ENCODE data around the gene EFCAB11.

The EFCAB11 gene

GRCh38 chr14:89753828-89754412 is 200.6 kb downstream of the EFCAB11 start:
- H3K9me2 ChIP-seq (replicated peaks; ENCODE audit: control insufficient read depth, low read length), result no peaks in the 10 kb centered on the region
- H3K36me3 ChIP-seq (ENCODE audit: control insufficient read depth, low read length), result no peaks in the 10 kb centered on the region
- no peaks in the 10 kb centered on the region for H3K79me2 ChIP-seq (ENCODE audit: control insufficient read depth, low read length)
- no peaks in the 10 kb centered on the region for H3F3A ChIP-seq (ENCODE audit: control insufficient read depth, insufficient read depth)
- no peaks in the 10 kb centered on the region for H4K20me1 ChIP-seq (ENCODE audit: control insufficient read depth, insufficient read depth, low read depth, low read length)
- no peak overlapping the region for H3K27ac ChIP-seq (ENCODE audit: low read depth, low read length)
- no peak for TF ChIP-seq EZH2phosphoT487 (IDR thresholded peaks at IDR 0.05; ENCODE audit: borderline replicate concordance, low read length)
- TF ChIP-seq, protein P1, sequence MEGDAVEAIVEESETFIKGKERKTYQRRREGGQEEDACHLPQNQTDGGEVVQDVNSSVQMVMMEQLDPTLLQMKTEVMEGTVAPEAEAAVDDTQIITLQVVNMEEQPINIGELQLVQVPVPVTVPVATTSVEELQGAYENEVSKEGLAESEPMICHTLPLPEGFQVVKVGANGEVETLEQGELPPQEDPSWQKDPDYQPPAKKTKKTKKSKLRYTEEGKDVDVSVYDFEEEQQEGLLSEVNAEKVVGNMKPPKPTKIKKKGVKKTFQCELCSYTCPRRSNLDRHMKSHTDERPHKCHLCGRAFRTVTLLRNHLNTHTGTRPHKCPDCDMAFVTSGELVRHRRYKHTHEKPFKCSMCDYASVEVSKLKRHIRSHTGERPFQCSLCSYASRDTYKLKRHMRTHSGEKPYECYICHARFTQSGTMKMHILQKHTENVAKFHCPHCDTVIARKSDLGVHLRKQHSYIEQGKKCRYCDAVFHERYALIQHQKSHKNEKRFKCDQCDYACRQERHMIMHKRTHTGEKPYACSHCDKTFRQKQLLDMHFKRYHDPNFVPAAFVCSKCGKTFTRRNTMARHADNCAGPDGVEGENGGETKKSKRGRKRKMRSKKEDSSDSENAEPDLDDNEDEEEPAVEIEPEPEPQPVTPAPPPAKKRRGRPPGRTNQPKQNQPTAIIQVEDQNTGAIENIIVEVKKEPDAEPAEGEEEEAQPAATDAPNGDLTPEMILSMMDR (IDR thresholded peaks at IDR 0.05; ENCODE audit: low read depth, low read length, poor library complexity, severe bottlenecking), result no peak
- no peak overlapping the region for H3K4me3 ChIP-seq (ENCODE audit: low read length)
- H3K4me2 ChIP-seq (ENCODE audit: low read length), result no peak overlapping the region
- no peaks in the 10 kb centered on the region for H3K27me3 ChIP-seq (ENCODE audit: control insufficient read depth, low read length)
- peaks cover 3% of the 10 kb centered on the region; the same call in 1 of the 2 replicates for H3K9me3 ChIP-seq (ENCODE audit: control insufficient read depth, insufficient read depth, low read length)
- H3K4me1 ChIP-seq (ENCODE audit: control insufficient read depth, low read length), result no peaks in the 10 kb centered on the region

DNA sequence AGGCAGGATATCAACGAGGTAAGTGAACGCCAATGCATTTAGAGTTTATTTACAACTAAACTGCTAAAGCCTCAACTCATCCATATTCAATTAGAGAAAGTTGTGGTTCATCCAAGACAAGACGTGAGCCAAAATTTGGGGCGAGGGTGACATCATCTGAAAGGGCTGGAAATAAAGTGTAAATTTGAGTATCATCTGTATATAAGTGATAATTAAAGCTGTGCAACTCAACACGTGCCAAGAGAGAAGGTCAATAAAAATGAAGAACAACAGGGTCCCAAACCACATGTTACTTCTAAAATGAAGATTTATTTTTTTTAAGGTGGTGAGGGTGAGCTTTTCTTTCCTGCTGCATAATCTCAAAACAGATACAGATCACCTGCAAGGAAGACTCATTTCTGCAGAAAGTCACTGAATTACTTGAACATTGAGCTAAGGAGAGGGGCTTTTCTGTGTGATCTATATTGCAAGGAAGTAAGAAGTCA is 203.6 kb downstream of the EFCAB11 start:
- H3K9me3 ChIP-seq (ENCODE audit: control insufficient read depth, insufficient read depth, low read length), result peaks cover 3% of the 10 kb centered on the region; the same call in 1 of the 2 replicates

DNA sequence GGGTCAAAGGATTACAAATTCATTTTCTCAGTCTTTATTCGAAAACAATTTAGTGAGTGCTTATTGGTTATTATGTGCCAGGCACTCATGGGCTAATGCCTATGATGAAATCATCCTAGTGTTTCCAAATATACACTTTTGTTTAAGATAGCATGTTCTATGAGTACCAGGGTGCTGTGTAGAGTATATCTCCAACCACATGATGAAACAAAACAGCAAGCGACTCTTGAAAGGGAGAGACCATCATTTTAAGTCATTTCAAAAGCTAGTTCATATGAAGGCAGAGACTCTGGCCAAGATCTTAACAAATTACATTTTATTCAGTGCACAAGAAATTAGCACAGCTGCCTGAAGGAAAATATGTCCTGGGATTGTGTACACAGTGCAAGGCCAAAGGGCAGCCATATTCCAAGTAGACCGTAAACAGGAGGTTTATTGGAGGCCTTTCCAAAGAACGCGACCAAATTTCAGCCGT is 204.2 kb downstream of the EFCAB11 start:
- H4K20me1 ChIP-seq (ENCODE audit: control insufficient read depth, insufficient read depth, low read depth, low read length), result no peaks in the 10 kb centered on the region
- H3K9me2 ChIP-seq (replicated peaks; ENCODE audit: control insufficient read depth, low read length), result no peaks in the 10 kb centered on the region
- H3K27me3 ChIP-seq (ENCODE audit: control insufficient read depth, low read length), result no peaks in the 10 kb centered on the region
- H3F3A ChIP-seq (ENCODE audit: control insufficient read depth, insufficient read depth), result no peaks in the 10 kb centered on the region
- H3K79me2 ChIP-seq (ENCODE audit: control insufficient read depth, low read length), result no peaks in the 10 kb centered on the region
- no peaks in the 10 kb centered on the region for H3K36me3 ChIP-seq (ENCODE audit: control insufficient read depth, low read length)
- no peak overlapping the region for H3K27ac ChIP-seq (ENCODE audit: low read depth, low read length)
- TF ChIP-seq, protein P1 (IDR thresholded peaks at IDR 0.05; ENCODE audit: low read depth, low read length, poor library complexity, severe bottlenecking), result no peak
- no peak for TF ChIP-seq EZH2phosphoT487 (IDR thresholded peaks at IDR 0.05; ENCODE audit: borderline replicate concordance, low read length)
- H3K4me3 ChIP-seq (ENCODE audit: low read length), result no peak overlapping the region
- no peaks in the 10 kb centered on the region for H3K9me3 ChIP-seq (ENCODE audit: control insufficient read depth, insufficient read depth, low read length)
- H3K4me2 ChIP-seq (ENCODE audit: low read length), result no peak overlapping the region
- H3K4me1 ChIP-seq (ENCODE audit: control insufficient read depth, low read length), result no peaks in the 10 kb centered on the region

More for the DNA sequence above, 203.6 kb downstream of the EFCAB11 start:
- H3F3A ChIP-seq (ENCODE audit: control insufficient read depth, insufficient read depth), result no peaks in the 10 kb centered on the region
- no peaks in the 10 kb centered on the region for H4K20me1 ChIP-seq (ENCODE audit: control insufficient read depth, insufficient read depth, low read depth, low read length)
- H3K4me1 ChIP-seq (ENCODE audit: control insufficient read depth, low read length), result no peaks in the 10 kb centered on the region
- no peaks in the 10 kb centered on the region for H3K9me2 ChIP-seq (replicated peaks; ENCODE audit: control insufficient read depth, low read length)
- no peaks in the 10 kb centered on the region for H3K79me2 ChIP-seq (ENCODE audit: control insufficient read depth, low read length)
- no peaks in the 10 kb centered on the region for H3K36me3 ChIP-seq (ENCODE audit: control insufficient read depth, low read length)
- H3K4me3 ChIP-seq (ENCODE audit: low read length), result no peak overlapping the region
- TF ChIP-seq, protein P1 (IDR thresholded peaks at IDR 0.05; ENCODE audit: low read depth, low read length, poor library complexity, severe bottlenecking), result no peak
- no peak for TF ChIP-seq EZH2phosphoT487 (IDR thresholded peaks at IDR 0.05; ENCODE audit: borderline replicate concordance, low read length)
- H3K27me3 ChIP-seq (ENCODE audit: control insufficient read depth, low read length), result no peaks in the 10 kb centered on the region
- no peak overlapping the region for H3K27ac ChIP-seq (ENCODE audit: low read depth, low read length)
- no peak overlapping the region for H3K4me2 ChIP-seq (ENCODE audit: low read length)
